K562 treated with DMSO at 1 percent for 24 hours (cell line): ENCODE measurements around the gene INTS6. TPM values are rescaled to one million over a fixed set of nuclear protein-coding genes. Genes with fewer than 3 reads are reported as not detected.

Experiments
- total RNA-seq: library from RNA; unstranded; fragments of 300-600 nt; gene quantifications from 2 replicates; pipeline ENCODE4 v1.2.3, GENCODE V29; 2022; ENCODE audit warnings: low read depth; ENCODE audit not compliant: insufficient read depth

INTS6 gene, protein sequence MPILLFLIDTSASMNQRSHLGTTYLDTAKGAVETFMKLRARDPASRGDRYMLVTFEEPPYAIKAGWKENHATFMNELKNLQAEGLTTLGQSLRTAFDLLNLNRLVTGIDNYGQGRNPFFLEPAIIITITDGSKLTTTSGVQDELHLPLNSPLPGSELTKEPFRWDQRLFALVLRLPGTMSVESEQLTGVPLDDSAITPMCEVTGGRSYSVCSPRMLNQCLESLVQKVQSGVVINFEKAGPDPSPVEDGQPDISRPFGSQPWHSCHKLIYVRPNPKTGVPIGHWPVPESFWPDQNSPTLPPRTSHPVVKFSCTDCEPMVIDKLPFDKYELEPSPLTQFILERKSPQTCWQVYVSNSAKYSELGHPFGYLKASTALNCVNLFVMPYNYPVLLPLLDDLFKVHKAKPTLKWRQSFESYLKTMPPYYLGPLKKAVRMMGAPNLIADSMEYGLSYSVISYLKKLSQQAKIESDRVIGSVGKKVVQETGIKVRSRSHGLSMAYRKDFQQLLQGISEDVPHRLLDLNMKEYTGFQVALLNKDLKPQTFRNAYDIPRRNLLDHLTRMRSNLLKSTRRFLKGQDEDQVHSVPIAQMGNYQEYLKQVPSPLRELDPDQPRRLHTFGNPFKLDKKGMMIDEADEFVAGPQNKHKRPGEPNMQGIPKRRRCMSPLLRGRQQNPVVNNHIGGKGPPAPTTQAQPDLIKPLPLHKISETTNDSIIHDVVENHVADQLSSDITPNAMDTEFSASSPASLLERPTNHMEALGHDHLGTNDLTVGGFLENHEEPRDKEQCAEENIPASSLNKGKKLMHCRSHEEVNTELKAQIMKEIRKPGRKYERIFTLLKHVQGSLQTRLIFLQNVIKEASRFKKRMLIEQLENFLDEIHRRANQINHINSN
- 13.6 and 16.0 TPM in 2 replicates for total RNA-seq

GRCh38 chr13:51452361-51453206, at the start of gene INTS6:
Gene INTS6, minus strand, starts transcription at chr13:51453036. Its CDS starts 511 bp downstream, at chr13:51452525.

DNA sequence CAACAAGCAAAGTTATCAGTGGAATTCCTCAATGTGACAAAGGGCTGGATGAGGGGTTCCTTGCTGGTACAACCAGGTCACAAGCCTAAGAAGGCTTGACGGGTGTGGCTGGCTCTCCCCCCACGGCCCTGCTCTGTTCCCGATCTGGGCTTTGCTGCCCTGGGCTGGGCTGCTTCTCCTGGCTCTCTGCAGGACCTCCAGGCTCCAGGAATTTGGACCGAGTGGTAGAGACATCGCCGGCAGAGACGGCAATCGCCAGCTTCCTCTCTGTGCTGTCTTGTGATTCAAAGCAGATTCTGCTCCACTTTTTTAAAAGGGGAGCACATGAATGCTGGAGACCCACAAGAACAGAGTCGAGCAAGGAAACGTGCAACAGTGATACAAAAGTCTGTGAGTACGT, 113.5 kb downstream of the INTS6 start, which contains the start of gene SERPINE3:
SERPINE3 (plus strand) TSS at position 338 of the 400 bp plus-strand sequence. CDS start 1,401 bp downstream, outside the sequence.

Other genes with a start within 250 kb of the INTS6 start
- gene FAM124A, start 230.6 kb downstream of the INTS6 start, total RNA-seq: not detected in 2 replicates
- gene SERPINE3, start 113.3 kb downstream of the INTS6 start, total RNA-seq: not detected in 2 replicates
- 4.9 and 5.4 TPM in 2 replicates for gene WDFY2, start 131.4 kb upstream of the INTS6 start, total RNA-seq